SK-N-MC (cell line): ENCODE measurements around the gene GPR17.

Source experiments
- EZH2 ChIP-seq: fragments of 200-600 bp; sonication (generic); IDR thresholded peaks from one replicate; pipeline ENCODE4 v1.6.1; 2017; ENCODE audit warnings: antibody characterized with exemption
- FOXP2 ChIP-seq: optimal IDR thresholded peaks from 2 replicates; pipeline ENCODE3; 2011; ENCODE audit warnings: mild to moderate bottlenecking, moderate library complexity; ENCODE audit not compliant: insufficient read depth; ENCODE audit errors: extremely low read length, control extremely low read depth
- POLR2AphosphoS5 ChIP-seq: IDR thresholded peaks from 2 replicates; pipeline ENCODE4 v1.6.1; 2012; ENCODE audit warnings: mild to moderate bottlenecking, low read depth, low read length, borderline replicate concordance

GRCh38 chr2:127625572-127625951 lies 20.4 kb upstream of the GPR17 start:
- TF ChIP-seq EZH2 (no peak), POLR2AphosphoS5 (no peak), FOXP2 (no peak)
